ENCODE measurements around the gene SLC12A4.
"Not testable (repeated sequence)": the region's sequence is repeated elsewhere in the genome, so short reads cannot be mapped to it uniquely, and the experiment has no call there.

SLC12A4 gene

GRCh38 chr16:67940446-67941089, 27.9 kb downstream of the SLC12A4 start:
- no peak for DNase-seq

- DNase-seq, result no peak
Observed at GRCh38 chr16:67939507-67940445, 28.7 kb downstream of the SLC12A4 start.

GRCh38 chr16:67937713-67938112, 30.7 kb downstream of the SLC12A4 start:
- not testable (repeated sequence) for DNase-seq

- DNase-seq, result peak; percentile 52
Observed at GRCh38 chr16:67936880-67937605, 31.4 kb downstream of the SLC12A4 start.

- DNase-seq, result peak; percentile 29
Observed at GRCh38 chr16:67936124-67936879, 32.1 kb downstream of the SLC12A4 start, which contains the start of gene PSMB10. PSMB10 (minus strand) TSS chr16:67936850; CDS start chr16:67936749, 101 bp downstream.

- peak; percentile 95 for DNase-seq
Observed at GRCh38 chr16:67935402-67936123, 32.9 kb downstream of the SLC12A4 start.

- DNase-seq, result no peak
Observed at GRCh38 chr16:67935101-67935401, 33.4 kb downstream of the SLC12A4 start.

GRCh38 chr16:67934306-67935100, 33.9 kb downstream of the SLC12A4 start:
- no peak for DNase-seq

GRCh38 chr16:67933805-67934204, 34.6 kb downstream of the SLC12A4 start:
- DNase-seq, result no peak

- no peak for DNase-seq
Observed at GRCh38 chr16:67932462-67932840, 36.0 kb downstream of the SLC12A4 start.

- no peak for DNase-seq
Observed at GRCh38 chr16:67931712-67932461, 36.5 kb downstream of the SLC12A4 start, which contains the start of gene CTRL. CTRL (minus strand) TSS chr16:67931862; CDS start chr16:67931852, 10 bp downstream.

GRCh38 chr16:67930678-67931211, 37.7 kb downstream of the SLC12A4 start:
- no peak for DNase-seq

- no peak for DNase-seq
Observed at GRCh38 chr16:67930191-67930590, 38.2 kb downstream of the SLC12A4 start.

GRCh38 chr16:67928561-67929364, 39.7 kb downstream of the SLC12A4 start:
- DNase-seq, result peak; percentile 71

- no peak for DNase-seq
Observed at GRCh38 chr16:67928147-67928546, 40.3 kb downstream of the SLC12A4 start.

- no peak for DNase-seq
Observed at GRCh38 chr16:67927131-67927941, 41.1 kb downstream of the SLC12A4 start.

- DNase-seq, result peak; percentile 27
Observed at GRCh38 chr16:67926181-67926750, 42.2 kb downstream of the SLC12A4 start.

All from midbrain (tissue), 1 donor.